Measurements from ENCODE around the gene TRAF7. TPM values are rescaled to one million over a fixed set of nuclear protein-coding genes. Genes with fewer than 3 reads are reported as not detected.
"Not testable (repeated sequence)": the region's sequence is repeated elsewhere in the genome, so short reads cannot be mapped to it uniquely, and the experiment has no call there.

The TRAF7 gene
- total and polyA plus RNA-seq, 2 donors = 22.3 to 23.9 TPM

GRCh38 chr16:2117960-2118722 lies 37.4 kb upstream of the TRAF7 start:
- 94% methylated on average over 27 of the region's 35 CpGs for WGBS
- H3K4me1 ChIP-seq (ENCODE audit: control insufficient read depth in 2 of 2, insufficient read depth in 2 of 2, low read length in 2 of 2); H3K4me3 ChIP-seq (ENCODE audit: low read length in 2 of 2); H3K27me3 ChIP-seq (ENCODE audit: control insufficient read depth in 2 of 2, insufficient read depth in 1 of 2, low read length in 1 of 2); DNase-seq (ENCODE audit: low read depth in 6 of 9, low spot score in 9 of 9); H3K36me3 ChIP-seq (ENCODE audit: control insufficient read depth in 2 of 2, insufficient read depth in 2 of 2, low read length in 1 of 2); H3K9me3 ChIP-seq (ENCODE audit: control insufficient read depth in 2 of 2, insufficient read depth in 1 of 2, low read length in 1 of 2); H3K27ac ChIP-seq (ENCODE audit: low read depth in 1 of 2, low read length in 1 of 2): not testable (repeated sequence)

GRCh38 chr16:2121325-2121724 lies 34.3 kb upstream of the TRAF7 start:
- not testable (repeated sequence) for H3K27ac ChIP-seq (ENCODE audit: low read depth in 1 of 2, low read length in 1 of 2); H3K36me3 ChIP-seq (ENCODE audit: control insufficient read depth in 2 of 2, insufficient read depth in 2 of 2, low read length in 1 of 2); H3K4me3 ChIP-seq (ENCODE audit: low read length in 2 of 2); DNase-seq (ENCODE audit: low read depth in 6 of 9, low spot score in 9 of 9); H3K27me3 ChIP-seq (ENCODE audit: control insufficient read depth in 2 of 2, insufficient read depth in 1 of 2, low read length in 1 of 2); H3K9me3 ChIP-seq (ENCODE audit: control insufficient read depth in 2 of 2, insufficient read depth in 1 of 2, low read length in 1 of 2)
- 80% methylated on average over 9 of the region's 9 CpGs for WGBS
- peaks cover 6 to 16% of the 10 kb centered on the region in 2 donors for H3K4me1 ChIP-seq (ENCODE audit: control insufficient read depth in 2 of 2, insufficient read depth in 2 of 2, low read length in 2 of 2)

GRCh38 chr16:2121853-2122252 lies 33.7 kb upstream of the TRAF7 start:
- peaks cover 0 to 6% of the 10 kb centered on the region in 2 donors for H3K27me3 ChIP-seq (ENCODE audit: control insufficient read depth in 2 of 2, insufficient read depth in 1 of 2, low read length in 1 of 2)
- no peak overlapping the region for H3K4me3 ChIP-seq (ENCODE audit: low read length in 2 of 2)
- no peaks in the 10 kb centered on the region for H3K36me3 ChIP-seq (ENCODE audit: control insufficient read depth in 2 of 2, insufficient read depth in 2 of 2, low read length in 1 of 2)
- WGBS = 95% methylated on average over 19 of the region's 19 CpGs
- DNase-seq (ENCODE audit: low read depth in 6 of 9, low spot score in 9 of 9) = no peak
- no peak overlapping the region for H3K27ac ChIP-seq (ENCODE audit: low read depth in 1 of 2, low read length in 1 of 2)
- peaks cover 6 to 16% of the 10 kb centered on the region in 2 donors for H3K4me1 ChIP-seq (ENCODE audit: control insufficient read depth in 2 of 2, insufficient read depth in 2 of 2, low read length in 2 of 2)
- no peaks in the 10 kb centered on the region for H3K9me3 ChIP-seq (ENCODE audit: control insufficient read depth in 2 of 2, insufficient read depth in 1 of 2, low read length in 1 of 2)

GRCh38 chr16:2122429-2122828 lies 33.2 kb upstream of the TRAF7 start:
- H3K4me1 ChIP-seq (ENCODE audit: control insufficient read depth in 2 of 2, insufficient read depth in 2 of 2, low read length in 2 of 2) = peaks cover 6 to 16% of the 10 kb centered on the region in 2 donors
- no peaks in the 10 kb centered on the region for H3K9me3 ChIP-seq (ENCODE audit: control insufficient read depth in 2 of 2, insufficient read depth in 1 of 2, low read length in 1 of 2)
- H3K27me3 ChIP-seq (ENCODE audit: control insufficient read depth in 2 of 2, insufficient read depth in 1 of 2, low read length in 1 of 2) = peaks cover 0 to 6% of the 10 kb centered on the region in 2 donors
- H3K27ac ChIP-seq (ENCODE audit: low read depth in 1 of 2, low read length in 1 of 2) = no peak overlapping the region
- DNase-seq (ENCODE audit: low read depth in 6 of 9, low spot score in 9 of 9) = no peak
- H3K4me3 ChIP-seq (ENCODE audit: low read length in 2 of 2) = no peak overlapping the region
- 96% methylated on average over 17 of the region's 17 CpGs for WGBS
- H3K36me3 ChIP-seq (ENCODE audit: control insufficient read depth in 2 of 2, insufficient read depth in 2 of 2, low read length in 1 of 2) = no peaks in the 10 kb centered on the region

- not testable (repeated sequence) for H3K9me3 ChIP-seq (ENCODE audit: control insufficient read depth in 2 of 2, insufficient read depth in 1 of 2, low read length in 1 of 2)
Observed at GRCh38 chr16:2122934-2123683, 32.5 kb upstream of the TRAF7 start.

GRCh38 chr16:2123706-2124376 lies 31.7 kb upstream of the TRAF7 start:
- 69% methylated on average over 24 of the region's 27 CpGs for WGBS

More at GRCh38 chr16:2122934-2123683, 32.5 kb upstream of the TRAF7 start:
- peaks cover 6 to 16% of the 10 kb centered on the region in 2 donors for H3K4me1 ChIP-seq (ENCODE audit: control insufficient read depth in 2 of 2, insufficient read depth in 2 of 2, low read length in 2 of 2)
- not testable (repeated sequence) for H3K27me3 ChIP-seq (ENCODE audit: control insufficient read depth in 2 of 2, insufficient read depth in 1 of 2, low read length in 1 of 2); H3K4me3 ChIP-seq (ENCODE audit: low read length in 2 of 2); H3K27ac ChIP-seq (ENCODE audit: low read depth in 1 of 2, low read length in 1 of 2); DNase-seq (ENCODE audit: low read depth in 6 of 9, low spot score in 9 of 9); H3K36me3 ChIP-seq (ENCODE audit: control insufficient read depth in 2 of 2, insufficient read depth in 2 of 2, low read length in 1 of 2)
- 90% methylated on average over 20 of the region's 26 CpGs for WGBS

GRCh38 chr16:2124377-2124693 lies 31.2 kb upstream of the TRAF7 start:
- WGBS = 70% methylated on average over 11 of the region's 11 CpGs
- not testable (repeated sequence) for H3K27ac ChIP-seq (ENCODE audit: low read depth in 1 of 2, low read length in 1 of 2); DNase-seq (ENCODE audit: low read depth in 6 of 9, low spot score in 9 of 9); H3K4me3 ChIP-seq (ENCODE audit: low read length in 2 of 2); H3K27me3 ChIP-seq (ENCODE audit: control insufficient read depth in 2 of 2, insufficient read depth in 1 of 2, low read length in 1 of 2); H3K9me3 ChIP-seq (ENCODE audit: control insufficient read depth in 2 of 2, insufficient read depth in 1 of 2, low read length in 1 of 2); H3K36me3 ChIP-seq (ENCODE audit: control insufficient read depth in 2 of 2, insufficient read depth in 2 of 2, low read length in 1 of 2)
- peaks cover 6 to 27% of the 10 kb centered on the region in 2 donors for H3K4me1 ChIP-seq (ENCODE audit: control insufficient read depth in 2 of 2, insufficient read depth in 2 of 2, low read length in 2 of 2)

More at GRCh38 chr16:2123706-2124376, 31.7 kb upstream of the TRAF7 start:
- not testable (repeated sequence) for H3K9me3 ChIP-seq (ENCODE audit: control insufficient read depth in 2 of 2, insufficient read depth in 1 of 2, low read length in 1 of 2); H3K27me3 ChIP-seq (ENCODE audit: control insufficient read depth in 2 of 2, insufficient read depth in 1 of 2, low read length in 1 of 2); H3K27ac ChIP-seq (ENCODE audit: low read depth in 1 of 2, low read length in 1 of 2); H3K36me3 ChIP-seq (ENCODE audit: control insufficient read depth in 2 of 2, insufficient read depth in 2 of 2, low read length in 1 of 2); H3K4me3 ChIP-seq (ENCODE audit: low read length in 2 of 2); DNase-seq (ENCODE audit: low read depth in 6 of 9, low spot score in 9 of 9)
- peaks cover 6 to 22% of the 10 kb centered on the region in 2 donors for H3K4me1 ChIP-seq (ENCODE audit: control insufficient read depth in 2 of 2, insufficient read depth in 2 of 2, low read length in 2 of 2)

- not testable (repeated sequence) for H3K27me3 ChIP-seq (ENCODE audit: control insufficient read depth in 2 of 2, insufficient read depth in 1 of 2, low read length in 1 of 2); DNase-seq (ENCODE audit: low read depth in 6 of 9, low spot score in 9 of 9); H3K36me3 ChIP-seq (ENCODE audit: control insufficient read depth in 2 of 2, insufficient read depth in 2 of 2, low read length in 1 of 2); H3K9me3 ChIP-seq (ENCODE audit: control insufficient read depth in 2 of 2, insufficient read depth in 1 of 2, low read length in 1 of 2); H3K4me3 ChIP-seq (ENCODE audit: low read length in 2 of 2)
- H3K4me1 ChIP-seq (ENCODE audit: control insufficient read depth in 2 of 2, insufficient read depth in 2 of 2, low read length in 2 of 2) = peaks cover 6 to 27% of the 10 kb centered on the region in 2 donors
- 54% methylated on average over 37 of the region's 37 CpGs for WGBS
- H3K27ac ChIP-seq (ENCODE audit: low read depth in 1 of 2, low read length in 1 of 2) = peak overlapping the region in 1 of 2 donors; percentile 37
Observed at GRCh38 chr16:2124694-2125444, 30.7 kb upstream of the TRAF7 start.

All from thymus (tissue), 11 donors.